Loucy (cell line): ENCODE measurements around the gene MZF1.

Experiments
- EZH2phosphoT487 ChIP-seq: fragments of 200-600 bp; IDR thresholded peaks from 2 replicates; pipeline ENCODE4 v1.6.1; 2018; ENCODE audit warnings: antibody characterized with exemption, mild to moderate bottlenecking, moderate library complexity, borderline replicate concordance
- TF ChIP-seq, protein P1 (sequence below): fragments of 200-600 bp; sonication (generic); conservative IDR thresholded peaks from 2 replicates; pipeline ENCODE4 v1.5.1; 2014; ENCODE audit warnings: mild to moderate bottlenecking, antibody characterized with exemption, low read length

DNA sequence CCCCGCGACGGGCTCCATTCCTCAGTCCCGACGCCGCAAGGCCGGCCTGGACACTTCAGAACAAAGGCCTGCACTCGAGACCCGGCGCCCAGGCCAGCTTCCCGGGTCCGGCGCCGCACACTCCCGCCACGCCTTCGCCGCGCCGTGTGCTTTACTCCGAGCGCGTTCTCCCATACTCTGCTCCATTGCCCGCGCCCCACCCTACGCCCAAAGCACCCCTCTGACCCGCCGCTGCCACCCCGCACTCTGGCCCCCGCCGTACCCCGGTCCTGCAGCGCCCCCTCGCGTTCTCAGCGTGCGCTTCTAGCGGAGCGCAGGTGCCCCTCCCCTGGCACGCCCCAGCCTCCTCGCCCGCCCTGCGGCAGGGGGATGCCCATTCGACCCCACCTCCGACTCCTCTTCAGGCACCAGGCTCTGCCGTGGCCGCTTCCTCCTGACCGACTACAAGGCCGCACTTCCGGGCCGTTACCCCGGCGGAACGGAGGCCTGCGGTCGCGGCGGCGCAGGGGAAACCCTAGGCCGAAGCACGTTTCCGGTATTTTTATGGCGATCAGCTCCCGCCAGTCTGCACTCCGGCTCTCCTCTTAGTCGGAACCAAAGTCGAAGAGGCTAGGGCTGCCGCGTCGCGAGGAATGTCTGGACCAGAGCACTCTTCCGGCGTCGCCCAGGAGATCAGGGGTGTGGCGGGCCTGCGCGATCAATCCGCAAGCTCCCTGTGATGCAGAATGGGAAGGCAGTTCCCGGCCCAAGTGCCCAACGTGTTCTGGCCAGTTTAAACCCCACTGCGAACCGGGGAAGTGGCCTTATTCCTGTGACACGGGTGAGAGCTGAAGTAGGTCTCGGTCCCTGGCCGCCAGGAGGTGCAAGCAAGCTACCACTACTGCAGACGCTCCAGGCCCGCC, 53.5 kb downstream of the MZF1 start, which contains the start of gene ZBTB45:
- TF ChIP-seq, protein P1, sequence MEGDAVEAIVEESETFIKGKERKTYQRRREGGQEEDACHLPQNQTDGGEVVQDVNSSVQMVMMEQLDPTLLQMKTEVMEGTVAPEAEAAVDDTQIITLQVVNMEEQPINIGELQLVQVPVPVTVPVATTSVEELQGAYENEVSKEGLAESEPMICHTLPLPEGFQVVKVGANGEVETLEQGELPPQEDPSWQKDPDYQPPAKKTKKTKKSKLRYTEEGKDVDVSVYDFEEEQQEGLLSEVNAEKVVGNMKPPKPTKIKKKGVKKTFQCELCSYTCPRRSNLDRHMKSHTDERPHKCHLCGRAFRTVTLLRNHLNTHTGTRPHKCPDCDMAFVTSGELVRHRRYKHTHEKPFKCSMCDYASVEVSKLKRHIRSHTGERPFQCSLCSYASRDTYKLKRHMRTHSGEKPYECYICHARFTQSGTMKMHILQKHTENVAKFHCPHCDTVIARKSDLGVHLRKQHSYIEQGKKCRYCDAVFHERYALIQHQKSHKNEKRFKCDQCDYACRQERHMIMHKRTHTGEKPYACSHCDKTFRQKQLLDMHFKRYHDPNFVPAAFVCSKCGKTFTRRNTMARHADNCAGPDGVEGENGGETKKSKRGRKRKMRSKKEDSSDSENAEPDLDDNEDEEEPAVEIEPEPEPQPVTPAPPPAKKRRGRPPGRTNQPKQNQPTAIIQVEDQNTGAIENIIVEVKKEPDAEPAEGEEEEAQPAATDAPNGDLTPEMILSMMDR, result peak; percentile 74
- TF ChIP-seq EZH2phosphoT487, result no peak
